ENCODE data around the gene SYCP3. TPM values are rescaled to one million over a fixed set of nuclear protein-coding genes. Genes with fewer than 3 reads are reported as not detected.

The SYCP3 gene
- total RNA-seq, 1 donor from 2014 or later, result 0.16 TPM

DNA sequence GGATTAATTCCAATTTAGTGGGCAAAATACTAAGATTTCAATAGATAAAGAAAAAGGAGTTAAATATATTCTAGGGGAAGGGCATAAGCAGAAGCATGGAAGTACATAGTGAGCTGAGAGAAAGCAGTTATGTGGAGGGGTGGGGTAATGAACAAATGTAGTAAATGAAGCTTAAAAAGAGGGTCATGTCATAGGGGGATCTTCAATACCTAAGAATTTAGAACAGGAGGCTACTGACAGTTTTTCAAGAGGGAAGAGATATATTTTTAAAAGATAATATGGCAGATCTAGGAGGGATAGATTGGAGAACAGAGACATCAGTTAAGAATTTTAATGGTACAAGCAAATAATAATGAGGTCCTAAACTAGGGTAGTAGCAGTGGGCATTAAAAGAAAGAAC, 9.4 kb downstream of the SYCP3 start:
- Mint-ChIP-seq H3K9me3 (no peaks in the 10 kb centered on the region), H3K27me3 (ENCODE audit: low read depth) (no peaks in the 10 kb centered on the region), H3K4me1 (peaks cover 6% of the 10 kb centered on the region), H3K36me3 (peaks cover 15% of the 10 kb centered on the region), H3K4me3 (no peak overlapping the region), H3K27ac (no peak overlapping the region)
- DNase-seq (ENCODE audit: low spot score in 2 of 2, unreplicated experiment in 2 of 2), result no peak
- TF ChIP-seq, protein P1, sequence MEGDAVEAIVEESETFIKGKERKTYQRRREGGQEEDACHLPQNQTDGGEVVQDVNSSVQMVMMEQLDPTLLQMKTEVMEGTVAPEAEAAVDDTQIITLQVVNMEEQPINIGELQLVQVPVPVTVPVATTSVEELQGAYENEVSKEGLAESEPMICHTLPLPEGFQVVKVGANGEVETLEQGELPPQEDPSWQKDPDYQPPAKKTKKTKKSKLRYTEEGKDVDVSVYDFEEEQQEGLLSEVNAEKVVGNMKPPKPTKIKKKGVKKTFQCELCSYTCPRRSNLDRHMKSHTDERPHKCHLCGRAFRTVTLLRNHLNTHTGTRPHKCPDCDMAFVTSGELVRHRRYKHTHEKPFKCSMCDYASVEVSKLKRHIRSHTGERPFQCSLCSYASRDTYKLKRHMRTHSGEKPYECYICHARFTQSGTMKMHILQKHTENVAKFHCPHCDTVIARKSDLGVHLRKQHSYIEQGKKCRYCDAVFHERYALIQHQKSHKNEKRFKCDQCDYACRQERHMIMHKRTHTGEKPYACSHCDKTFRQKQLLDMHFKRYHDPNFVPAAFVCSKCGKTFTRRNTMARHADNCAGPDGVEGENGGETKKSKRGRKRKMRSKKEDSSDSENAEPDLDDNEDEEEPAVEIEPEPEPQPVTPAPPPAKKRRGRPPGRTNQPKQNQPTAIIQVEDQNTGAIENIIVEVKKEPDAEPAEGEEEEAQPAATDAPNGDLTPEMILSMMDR (IDR thresholded peaks at IDR 0.05; ENCODE audit: unreplicated experiment), result no peak

DNA sequence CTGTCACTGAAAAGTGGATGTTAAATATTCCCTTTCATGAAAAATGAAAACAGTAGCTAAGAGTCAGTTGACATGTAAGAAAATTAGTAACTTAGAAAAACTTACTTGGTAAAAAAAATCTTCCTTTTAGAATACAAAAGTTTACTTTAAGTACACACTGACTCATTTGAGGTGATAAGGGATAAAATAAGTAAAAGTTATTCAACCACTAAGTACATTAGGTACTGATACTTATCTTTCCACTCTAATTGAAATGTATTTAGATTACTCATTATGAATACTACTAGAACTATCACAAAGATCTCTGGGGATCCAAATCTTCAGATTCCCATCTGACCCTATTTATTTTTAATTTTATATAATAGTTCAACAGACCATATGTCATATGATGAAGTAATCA, 12.2 kb downstream of the SYCP3 start:
- no peaks in the 10 kb centered on the region for H3K4me1 Mint-ChIP-seq
- no peak overlapping the region for H3K4me3 Mint-ChIP-seq
- no peaks in the 10 kb centered on the region for H3K27me3 Mint-ChIP-seq (ENCODE audit: low read depth)
- no peaks in the 10 kb centered on the region for H3K9me3 Mint-ChIP-seq
- DNase-seq (ENCODE audit: low spot score in 2 of 2, unreplicated experiment in 2 of 2), result no peak
- H3K27ac Mint-ChIP-seq, result no peak overlapping the region
- TF ChIP-seq, protein P1 (IDR thresholded peaks at IDR 0.05; ENCODE audit: unreplicated experiment), result no peak
- peaks cover 12% of the 10 kb centered on the region for H3K36me3 Mint-ChIP-seq

GRCh38 chr12:101722392-101722791, 16.9 kb downstream of the SYCP3 start:
- DNase-seq (ENCODE audit: low spot score in 2 of 2, unreplicated experiment in 2 of 2), result no peak
- Mint-ChIP-seq H3K4me3 (no peak overlapping the region), H3K36me3 (peaks cover 10% of the 10 kb centered on the region), H3K27ac (no peak overlapping the region), H3K4me1 (no peaks in the 10 kb centered on the region), H3K27me3 (ENCODE audit: low read depth) (no peaks in the 10 kb centered on the region), H3K9me3 (no peaks in the 10 kb centered on the region)
- TF ChIP-seq, protein P1 (IDR thresholded peaks at IDR 0.05; ENCODE audit: unreplicated experiment), result no peak

DNA sequence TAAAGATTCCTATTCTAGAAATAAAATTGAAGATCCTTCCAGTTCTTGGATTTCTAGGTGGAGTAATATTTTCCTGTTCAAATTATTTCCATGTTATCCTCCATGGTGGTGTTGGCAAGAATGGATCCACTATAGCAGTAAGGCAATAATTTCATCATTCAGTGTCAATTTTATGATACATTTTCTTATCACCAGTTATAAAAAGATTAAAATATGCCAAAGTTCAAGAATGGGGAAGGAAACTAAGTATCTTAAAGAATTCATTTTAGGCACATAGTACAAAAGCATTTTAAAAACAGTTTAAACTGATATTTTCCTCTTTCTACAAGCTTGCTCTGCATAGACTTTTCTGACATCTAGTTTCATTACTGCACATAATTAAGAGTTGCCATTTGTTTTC, 19.1 kb downstream of the SYCP3 start:
- Mint-ChIP-seq H3K4me3 (no peak overlapping the region), H3K27ac (no peak overlapping the region), H3K27me3 (ENCODE audit: low read depth) (no peaks in the 10 kb centered on the region), H3K36me3 (peaks cover 6% of the 10 kb centered on the region), H3K9me3 (no peaks in the 10 kb centered on the region), H3K4me1 (no peaks in the 10 kb centered on the region)
- TF ChIP-seq, protein P1 (IDR thresholded peaks at IDR 0.05; ENCODE audit: unreplicated experiment), result no peak
- DNase-seq (ENCODE audit: low spot score in 2 of 2, unreplicated experiment in 2 of 2), result no peak

DNA sequence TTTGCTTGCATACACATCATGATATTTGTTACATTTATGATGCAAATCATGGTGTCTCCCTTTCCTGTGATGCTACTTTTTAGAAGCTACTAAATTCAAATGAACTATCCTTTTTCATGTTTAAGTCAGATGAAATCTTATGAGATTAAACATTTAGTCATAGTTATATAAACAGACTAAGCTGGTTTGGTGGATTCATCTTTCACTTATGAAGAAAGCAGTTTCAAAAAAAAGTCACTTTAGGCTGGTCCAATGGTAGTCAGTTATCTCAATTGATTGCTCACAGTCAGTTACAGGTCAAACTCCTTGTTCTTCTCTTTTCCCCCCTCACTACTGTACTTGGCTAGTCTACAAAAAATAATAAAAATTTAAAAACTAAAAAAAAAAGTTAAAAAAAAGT, 19.7 kb downstream of the SYCP3 start:
- Mint-ChIP-seq H3K36me3 (peaks cover 6% of the 10 kb centered on the region), H3K27ac (no peak overlapping the region), H3K4me1 (no peaks in the 10 kb centered on the region), H3K4me3 (no peak overlapping the region), H3K9me3 (no peaks in the 10 kb centered on the region), H3K27me3 (ENCODE audit: low read depth) (no peaks in the 10 kb centered on the region)
- DNase-seq (ENCODE audit: low spot score in 2 of 2, unreplicated experiment in 2 of 2), result no peak
- TF ChIP-seq, protein P1 (IDR thresholded peaks at IDR 0.05; ENCODE audit: unreplicated experiment), result no peak

DNA sequence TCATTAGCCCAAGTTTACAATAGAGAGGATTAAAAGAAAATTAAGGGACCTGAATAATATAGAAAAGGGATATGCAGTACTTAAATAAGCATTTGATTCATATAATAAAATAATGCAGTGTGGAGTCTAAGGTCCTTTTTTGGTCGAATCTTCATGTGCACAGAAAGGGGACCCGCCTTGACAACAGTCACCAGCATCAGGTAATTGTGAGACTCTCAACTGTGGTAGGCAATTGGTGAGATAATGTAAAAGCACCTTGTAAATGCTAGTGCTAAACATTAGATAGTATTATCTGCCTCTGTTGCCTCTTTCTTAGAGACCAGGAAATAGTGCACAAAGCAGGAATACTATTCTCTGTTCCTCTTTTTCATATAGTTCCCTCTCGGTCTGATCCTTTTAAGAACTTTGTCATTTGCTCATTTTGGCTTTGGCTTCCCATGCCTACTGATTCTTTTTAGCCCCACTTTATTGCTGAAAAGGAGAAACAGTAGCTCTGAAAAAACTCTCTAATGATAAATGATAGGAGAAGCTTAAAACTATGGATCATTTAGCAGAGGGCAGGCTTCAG, 24.3 kb downstream of the SYCP3 start:
- H3K36me3 Mint-ChIP-seq, result peaks cover 8% of the 10 kb centered on the region
- peaks cover 4% of the 10 kb centered on the region for H3K4me1 Mint-ChIP-seq
- H3K27me3 Mint-ChIP-seq (ENCODE audit: low read depth), result no peaks in the 10 kb centered on the region
- DNase-seq (ENCODE audit: low spot score in 2 of 2, unreplicated experiment in 2 of 2), result no peak
- H3K4me3 Mint-ChIP-seq, result no peak overlapping the region
- TF ChIP-seq, protein P1 (IDR thresholded peaks at IDR 0.05; ENCODE audit: unreplicated experiment), result no peak
- H3K27ac Mint-ChIP-seq, result no peak overlapping the region
- peaks cover 12% of the 10 kb centered on the region for H3K9me3 Mint-ChIP-seq
